ENCODE results near the gene HACD1. TPM values are rescaled to one million over a fixed set of nuclear protein-coding genes. Genes with fewer than 3 reads are reported as not detected.

Gene HACD1
- polyA plus RNA-seq (2012; ENCODE audit: insufficient read depth, insufficient read length): 62.4 TPM

DNA sequence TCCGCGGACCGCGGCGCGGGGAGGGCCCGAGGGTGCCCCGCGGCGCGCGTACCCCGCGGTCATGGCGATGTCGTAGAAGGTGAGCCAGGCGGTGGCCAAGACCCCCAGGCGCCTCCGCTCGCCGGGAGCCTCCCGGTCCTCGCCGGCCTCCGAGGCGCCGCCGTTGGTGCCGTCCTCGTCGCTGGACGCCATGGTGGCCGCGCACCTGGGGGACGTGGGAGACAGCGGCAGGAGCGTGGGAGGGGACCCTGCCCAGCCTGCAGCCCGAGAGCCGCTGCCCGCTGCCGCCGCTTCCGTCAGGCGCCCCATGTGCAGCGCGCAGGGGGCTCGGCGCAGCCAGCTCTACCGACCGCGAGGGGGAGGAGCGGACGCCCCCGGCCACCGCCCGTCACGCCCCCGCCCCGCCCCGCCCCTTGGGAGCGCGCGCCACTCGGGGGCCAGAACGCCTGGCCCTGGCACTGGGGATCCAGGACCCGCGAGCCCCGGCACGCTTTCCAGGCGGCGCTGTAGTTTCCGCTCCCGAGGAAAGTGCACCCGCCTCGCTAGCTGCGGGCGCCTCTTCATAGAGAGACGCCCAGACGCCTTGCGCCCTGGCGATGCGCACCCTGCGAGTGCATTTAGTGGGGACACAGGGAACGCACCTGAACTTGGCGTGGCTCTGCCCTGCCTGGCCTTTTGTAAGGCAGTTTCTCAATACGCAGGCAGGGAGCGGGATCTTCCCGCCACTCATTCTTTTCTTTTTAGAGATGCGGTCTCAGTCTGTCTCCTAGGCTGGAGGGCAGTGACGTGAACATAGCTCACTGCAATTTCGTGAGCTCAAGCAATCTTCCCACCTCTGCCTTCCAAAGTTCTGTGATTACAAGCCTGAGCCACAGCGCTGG, at the start of gene HACD1:
Gene HACD1 (minus strand): TSS at position 344 of the 881 bp plus-strand sequence. CDS start 35 bp downstream, at position 309.
- peak; percentile 63 for DNase-seq (ENCODE audit: low read depth, low spot score)

DNA sequence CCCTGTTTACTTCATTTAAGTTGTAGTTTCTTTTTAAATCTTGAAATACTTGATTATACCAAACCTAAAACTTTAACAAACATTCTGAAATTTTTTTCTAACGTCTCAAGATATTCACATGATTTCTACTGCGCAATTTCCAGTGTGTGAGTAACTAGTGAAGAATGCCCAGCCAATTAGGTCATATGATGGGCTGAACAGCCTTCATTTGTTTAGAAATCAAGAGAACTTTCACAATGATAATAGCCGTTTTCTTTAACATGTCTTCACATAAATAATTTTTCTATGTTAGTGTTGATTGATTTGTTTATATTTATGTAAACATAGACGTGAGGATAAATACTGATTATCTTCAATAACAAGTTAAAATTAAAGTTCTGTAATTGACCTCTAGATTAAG, 48.6 kb upstream of the HACD1 start:
- DNase-seq (ENCODE audit: low read depth, low spot score): no peak
- H3K4me3 ChIP-seq (ENCODE audit: low read length): no peak overlapping the region

More for the DNA sequence above, at the start of gene HACD1:
- H3K4me3 ChIP-seq (ENCODE audit: low read length): peak within 1 kb of the TSS; percentile 68

DNA sequence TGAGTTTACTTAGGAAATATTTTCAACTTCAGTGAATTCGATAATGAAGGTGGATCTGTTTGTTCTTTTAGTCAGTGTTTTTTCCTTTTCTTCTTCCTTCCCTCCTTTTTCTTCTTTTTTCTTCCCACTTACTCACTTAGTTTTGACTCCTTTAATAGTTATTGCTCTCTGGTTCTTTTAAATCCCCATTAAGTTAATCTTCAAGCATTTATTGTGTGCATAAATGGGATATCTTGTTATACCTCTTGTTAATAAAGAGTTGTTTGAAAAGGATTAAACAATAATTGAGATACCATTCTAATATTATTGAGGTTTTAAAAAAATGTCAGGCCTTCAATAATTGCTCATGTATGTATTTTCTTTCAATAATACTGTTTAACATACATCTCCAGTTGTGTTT, 46.3 kb upstream of the HACD1 start:
- DNase-seq (ENCODE audit: low read depth, low spot score): no peak
- no peak overlapping the region for H3K4me3 ChIP-seq (ENCODE audit: low read length)

GRCh38 chr10:17662193-17663138, 45.3 kb upstream of the HACD1 start:
- H3K4me3 ChIP-seq (ENCODE audit: low read length): peak overlapping the region; percentile 0
- peak; percentile 97 for DNase-seq (ENCODE audit: low read depth, low spot score)

GRCh38 chr10:17661510-17661909, 44.3 kb upstream of the HACD1 start:
- H3K4me3 ChIP-seq (ENCODE audit: low read length): no peak overlapping the region
- no peak for DNase-seq (ENCODE audit: low read depth, low spot score)

- H3K4me3 ChIP-seq (ENCODE audit: low read length): no peak overlapping the region
Observed at GRCh38 chr10:17660921-17661320, 43.7 kb upstream of the HACD1 start.

GRCh38 chr10:17659365-17659764, 42.2 kb upstream of the HACD1 start:
- no peak for DNase-seq (ENCODE audit: low read depth, low spot score)
- no peak overlapping the region for H3K4me3 ChIP-seq (ENCODE audit: low read length)

More at GRCh38 chr10:17660921-17661320, 43.7 kb upstream of the HACD1 start:
- no peak for DNase-seq (ENCODE audit: low read depth, low spot score)

GRCh38 chr10:17657103-17657500, 39.9 kb upstream of the HACD1 start:
- peak overlapping the region; percentile 46 for H3K4me3 ChIP-seq (ENCODE audit: low read length)
- DNase-seq (ENCODE audit: low read depth, low spot score): no peak

DNA sequence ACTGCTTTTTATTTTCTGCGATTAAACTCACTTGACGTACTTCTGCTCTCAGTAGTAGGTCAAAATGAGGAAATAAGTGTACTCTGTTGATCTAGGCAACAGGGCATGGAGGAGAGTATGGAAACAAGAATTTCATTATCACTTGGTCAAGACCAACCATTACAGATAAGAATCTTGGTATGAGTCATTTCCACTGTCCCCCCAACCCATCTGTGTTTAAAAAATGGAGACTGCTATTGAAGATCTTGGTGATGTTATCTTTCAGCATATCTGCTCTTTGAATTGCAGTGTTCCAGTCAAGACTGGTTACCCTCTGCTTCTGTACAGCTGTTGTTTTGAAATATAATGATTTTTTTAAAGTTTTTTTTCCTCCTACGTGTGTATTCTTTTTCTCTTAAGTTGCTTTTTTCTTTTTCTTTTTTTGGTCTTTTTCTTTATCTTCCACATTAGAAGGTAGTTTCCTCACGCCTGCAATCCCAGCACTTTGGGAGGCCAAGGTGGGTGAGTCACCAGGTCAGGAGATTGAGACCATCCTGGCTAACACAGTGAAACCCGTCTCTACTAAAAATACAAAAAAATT, 38.5 kb upstream of the HACD1 start:
- H3K4me3 ChIP-seq (ENCODE audit: low read length): peak overlapping the region; percentile 46
- peak; percentile 65 for DNase-seq (ENCODE audit: low read depth, low spot score)

DNA sequence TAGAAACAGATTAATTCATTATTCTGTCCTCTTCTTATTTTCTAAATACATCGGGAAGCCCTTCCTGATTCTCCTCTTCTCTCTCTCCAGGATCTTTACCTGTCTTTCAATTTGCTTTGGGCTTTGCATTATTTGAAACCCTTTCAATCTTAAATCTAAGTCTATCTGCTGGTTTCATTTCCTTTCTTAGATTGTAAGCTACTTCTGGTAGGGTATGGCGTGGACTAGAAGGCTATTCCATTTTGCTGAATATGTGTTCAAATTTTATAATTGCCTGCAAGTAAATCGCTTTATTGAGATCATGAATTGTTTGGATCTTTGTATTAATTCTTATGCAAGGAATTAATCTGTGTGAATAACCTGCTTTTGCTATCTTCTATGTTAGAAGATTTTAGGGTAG, 37.8 kb upstream of the HACD1 start:
- no peak for DNase-seq (ENCODE audit: low read depth, low spot score)
- H3K4me3 ChIP-seq (ENCODE audit: low read length): no peak overlapping the region

- DNase-seq (ENCODE audit: low read depth, low spot score): no peak
- H3K4me3 ChIP-seq (ENCODE audit: low read length): no peak overlapping the region
Observed at GRCh38 chr10:17652585-17652984, 35.4 kb upstream of the HACD1 start.

DNA sequence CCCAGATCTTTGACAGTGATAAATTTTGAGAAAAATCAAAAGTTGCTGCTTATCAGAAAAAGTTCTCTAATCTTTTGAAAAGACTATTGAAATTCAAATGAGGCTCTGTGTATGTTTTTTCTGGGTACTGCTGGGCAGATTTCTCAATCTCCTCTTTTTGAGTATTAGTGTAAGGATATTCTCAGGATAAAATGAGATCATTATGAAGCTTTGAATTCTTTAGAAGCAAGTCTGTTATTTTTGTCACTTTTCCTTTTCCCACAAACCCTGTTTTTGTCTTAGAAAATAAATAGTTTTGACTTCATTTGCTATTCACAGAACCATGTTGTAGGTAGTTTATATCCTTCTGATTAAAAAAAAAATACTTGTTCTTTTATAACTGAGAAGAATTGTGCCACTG, 34.7 kb upstream of the HACD1 start:
- DNase-seq (ENCODE audit: low read depth, low spot score): no peak
- no peak overlapping the region for H3K4me3 ChIP-seq (ENCODE audit: low read length)

GRCh38 chr10:17650416-17650815, 33.2 kb upstream of the HACD1 start:
- no peak overlapping the region for H3K4me3 ChIP-seq (ENCODE audit: low read length)
- no peak for DNase-seq (ENCODE audit: low read depth, low spot score)

DNA sequence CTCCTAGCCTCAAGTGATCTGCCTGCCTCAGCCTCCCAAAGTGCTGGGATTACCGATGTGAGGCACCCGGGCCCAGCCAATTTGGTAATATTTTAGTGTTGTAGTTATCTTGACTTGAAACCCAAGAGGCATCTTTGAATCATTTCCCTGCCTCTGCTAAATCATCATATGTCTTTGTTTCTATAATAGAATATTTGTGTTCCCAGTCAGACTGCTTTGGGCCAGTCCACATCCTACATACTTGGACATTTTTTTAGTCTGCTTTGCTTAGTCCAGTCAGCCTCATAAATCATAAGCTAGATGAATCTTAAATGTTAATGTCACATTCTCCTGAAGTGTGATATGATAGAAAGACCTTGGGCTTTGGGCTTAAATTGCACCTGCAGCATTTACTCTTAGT, 32.7 kb upstream of the HACD1 start:
- no peak overlapping the region for H3K4me3 ChIP-seq (ENCODE audit: low read length)
- DNase-seq (ENCODE audit: low read depth, low spot score): no peak

- H3K4me3 ChIP-seq (ENCODE audit: low read length): no peak overlapping the region
- DNase-seq (ENCODE audit: low read depth, low spot score): no peak
Observed at GRCh38 chr10:17649052-17649451, 31.9 kb upstream of the HACD1 start.

GRCh38 chr10:17648243-17649035, 31.3 kb upstream of the HACD1 start:
- peak overlapping the region; percentile 35 for H3K4me3 ChIP-seq (ENCODE audit: low read length)
- no peak for DNase-seq (ENCODE audit: low read depth, low spot score)

DNA sequence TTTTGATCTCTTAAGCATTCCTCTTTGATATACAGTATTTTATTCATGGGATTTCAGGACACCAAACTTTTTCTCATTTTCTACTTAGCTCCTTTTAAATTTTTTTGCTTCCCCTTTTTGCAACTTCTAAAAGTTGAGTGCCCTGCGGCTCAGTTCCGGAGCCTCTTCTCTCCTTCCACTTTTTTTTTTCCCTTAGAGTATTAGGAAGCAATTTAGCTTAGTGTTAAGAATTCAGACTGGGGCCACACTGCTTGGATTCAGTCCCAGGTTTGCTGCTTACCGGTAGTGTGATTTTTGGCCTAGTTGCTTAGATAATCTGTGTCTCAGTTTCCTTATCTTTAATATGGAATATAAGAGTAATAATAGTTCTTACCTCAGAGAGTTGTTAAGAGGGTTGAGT, 30.2 kb upstream of the HACD1 start:
- H3K4me3 ChIP-seq (ENCODE audit: low read length): no peak overlapping the region
- no peak for DNase-seq (ENCODE audit: low read depth, low spot score)

GRCh38 chr10:17645621-17646345, 28.6 kb upstream of the HACD1 start:
- DNase-seq (ENCODE audit: low read depth, low spot score): no peak
- H3K4me3 ChIP-seq (ENCODE audit: low read length): peak overlapping the region; percentile 91

All from Jurkat, Clone E6-1 (cell line).